Testis (tissue), 2 donors: Measurements from ENCODE around the gene STEAP1.
"Not testable (repeated sequence)": the region's sequence is repeated elsewhere in the genome, so short reads cannot be mapped to it uniquely, and the experiment has no call there.

Experiments used
- POLR2A ChIP-seq: fragments of 450-650 bp; IDR thresholded peaks from one replicate; pipeline ENCODE4 v1.6.1; 2017; ENCODE audit warnings: antibody characterized with exemption, mild to moderate bottlenecking, moderate library complexity
- TF ChIP-seq, protein P1 (sequence below), 3 experiments: fragments of 450-650 bp in 2 of 3; fragments of 200-600 bp in 1 of 3; sonication (generic) in 1 of 3; IDR thresholded peaks; one replicate each; pipeline ENCODE4 v1.5.1; 2016 to 2019; ENCODE audit warnings: antibody characterized with exemption in 3 of 3, mild to moderate bottlenecking in 2 of 3, moderate library complexity in 1 of 3

DNA sequence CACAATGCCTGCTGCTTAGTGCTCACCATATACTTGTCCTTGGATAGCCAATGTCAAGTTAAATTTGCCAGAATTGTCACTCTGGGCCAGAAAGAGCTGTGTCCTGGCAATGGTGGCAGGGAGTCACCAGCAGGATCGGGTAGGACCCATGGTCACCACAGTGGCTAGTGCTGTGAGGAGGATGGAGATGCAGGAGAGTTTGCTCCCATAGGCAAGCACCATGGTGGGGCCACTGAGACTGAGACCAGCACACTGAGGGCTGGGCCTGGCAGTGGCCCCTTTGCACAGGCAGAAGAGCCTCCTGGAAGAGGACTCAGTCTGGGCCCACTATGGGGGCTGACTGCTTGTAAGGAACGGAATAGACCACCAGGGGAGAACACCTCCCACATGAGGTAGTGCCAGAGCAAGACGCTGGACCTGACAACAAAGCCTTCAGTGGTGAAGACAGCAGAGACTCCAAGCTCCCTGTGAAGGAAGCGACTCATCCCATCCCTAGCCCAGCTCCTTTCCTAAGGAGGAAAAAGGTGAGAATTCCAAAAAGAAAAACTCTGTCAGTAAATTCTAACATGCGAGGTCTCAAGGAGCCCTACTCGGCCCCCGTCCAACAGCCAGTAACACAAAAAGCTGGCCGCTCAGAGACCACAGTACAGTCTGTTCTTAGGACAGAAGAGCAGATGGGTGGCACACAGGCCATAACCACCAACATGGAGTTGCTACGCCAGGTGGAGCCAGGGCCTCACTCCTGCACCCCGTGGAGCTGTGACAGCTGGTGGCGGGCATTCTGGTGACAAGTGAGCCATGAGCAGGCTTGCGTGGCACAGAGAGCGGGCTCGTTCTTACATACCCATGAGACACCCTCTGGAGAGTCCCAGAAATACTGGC lies 6.9 kb upstream of the STEAP1 start:
- TF ChIP-seq, protein P1, sequence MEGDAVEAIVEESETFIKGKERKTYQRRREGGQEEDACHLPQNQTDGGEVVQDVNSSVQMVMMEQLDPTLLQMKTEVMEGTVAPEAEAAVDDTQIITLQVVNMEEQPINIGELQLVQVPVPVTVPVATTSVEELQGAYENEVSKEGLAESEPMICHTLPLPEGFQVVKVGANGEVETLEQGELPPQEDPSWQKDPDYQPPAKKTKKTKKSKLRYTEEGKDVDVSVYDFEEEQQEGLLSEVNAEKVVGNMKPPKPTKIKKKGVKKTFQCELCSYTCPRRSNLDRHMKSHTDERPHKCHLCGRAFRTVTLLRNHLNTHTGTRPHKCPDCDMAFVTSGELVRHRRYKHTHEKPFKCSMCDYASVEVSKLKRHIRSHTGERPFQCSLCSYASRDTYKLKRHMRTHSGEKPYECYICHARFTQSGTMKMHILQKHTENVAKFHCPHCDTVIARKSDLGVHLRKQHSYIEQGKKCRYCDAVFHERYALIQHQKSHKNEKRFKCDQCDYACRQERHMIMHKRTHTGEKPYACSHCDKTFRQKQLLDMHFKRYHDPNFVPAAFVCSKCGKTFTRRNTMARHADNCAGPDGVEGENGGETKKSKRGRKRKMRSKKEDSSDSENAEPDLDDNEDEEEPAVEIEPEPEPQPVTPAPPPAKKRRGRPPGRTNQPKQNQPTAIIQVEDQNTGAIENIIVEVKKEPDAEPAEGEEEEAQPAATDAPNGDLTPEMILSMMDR (IDR thresholded peaks at IDR 0.05), result not testable (repeated sequence)
- TF ChIP-seq POLR2A, result not testable (repeated sequence)
